Caco-2 (cell line): ENCODE results near the gene FHL1. TPM values are rescaled to one million over a fixed set of nuclear protein-coding genes. Genes with fewer than 3 reads are reported as not detected.

Experiments
- BruUV-seq: library from RNA; stranded (reverse); fragments of 400-500 nt; replicated peaks from 2 replicates; lab custom pipeline; 2021; lab: Mats Ljungman, UMichigan
- CTCF ChIA-PET: fragments of 300-600 bp; sonication (Branson Sonifier 250); formaldehyde crosslinking; loops from one replicate; lab custom pipeline; 2022; ENCODE audit warnings: antibody characterized with exemption; lab: Charles Lee
- POLR2A ChIA-PET: fragments of 300-600 bp; sonication (Branson Sonifier 250); formaldehyde crosslinking; loops from one replicate; lab custom pipeline; 2022; ENCODE audit warnings: antibody characterized with exemption; lab: Charles Lee
- DNase-seq, 2 experiments: peaks; one replicate each; pipeline versions ENCODE4 v3.0.0 to v3.0.0-alpha.2; 2020 to 2022
- H3K27me3 ChIP-seq: replicated peaks from 2 replicates; pipeline ENCODE4 v1.6.0; 2011; ENCODE audit warnings: low read length; ENCODE audit not compliant: control insufficient read depth, insufficient read depth
- H3K36me3 ChIP-seq: 2 replicates; pipeline ENCODE4 v1.5.1; 2011; ENCODE audit warnings: low read length; ENCODE audit not compliant: control insufficient read depth, insufficient read depth
- H3K4me1 ChIP-seq: fragments of 250-450 bp; sonication (Bioruptor Pico); 2 replicates; pipeline ENCODE4 v1.5.1; 2020; ENCODE audit warnings: mild to moderate bottlenecking
- H3K4me3 ChIP-seq: 2 replicates; pipeline ENCODE4 v1.5.1; 2011; ENCODE audit warnings: low read depth, mild to moderate bottlenecking, control low read depth, low read length
- H3K9me3 ChIP-seq: fragments of 250-450 bp; sonication (Bioruptor Pico); 2 replicates; pipeline ENCODE4 v1.5.1; 2020; ENCODE audit warnings: mild to moderate bottlenecking, moderate library complexity
- H3K27ac Mint-ChIP-seq: one replicate; pipeline ENCODE4 v1.8.0; 2022; ENCODE audit warnings: mixed read lengths; ENCODE audit not compliant: unreplicated experiment
- H3K27me3 Mint-ChIP-seq: one replicate; pipeline ENCODE4 v1.8.0; 2022; ENCODE audit warnings: mixed read lengths; ENCODE audit not compliant: insufficient read depth, unreplicated experiment
- H3K36me3 Mint-ChIP-seq: one replicate; pipeline ENCODE4 v1.8.0; 2022; ENCODE audit warnings: mild to moderate bottlenecking, mixed read lengths; ENCODE audit not compliant: insufficient read depth, unreplicated experiment
- H3K4me1 Mint-ChIP-seq: one replicate; pipeline ENCODE4 v1.8.0; 2022; ENCODE audit warnings: low read depth, mixed read lengths; ENCODE audit not compliant: unreplicated experiment
- H3K4me3 Mint-ChIP-seq: one replicate; pipeline ENCODE4 v1.8.0; 2022; ENCODE audit warnings: mild to moderate bottlenecking, moderate library complexity, mixed read lengths; ENCODE audit not compliant: unreplicated experiment
- H3K9me3 Mint-ChIP-seq: one replicate; pipeline ENCODE4 v1.8.0; 2022; ENCODE audit warnings: mixed read lengths; ENCODE audit not compliant: unreplicated experiment
- intact Hi-C: fragments of 100-400 bp; cut with micrococcal nuclease; formaldehyde crosslinking; loops from one replicate; pipeline ENCODE4 v1.10.0; 2022; ENCODE audit not compliant: unreplicated experiment
- total RNA-seq: library from RNA; stranded (reverse); gene quantifications from 2 replicates; pipeline ENCODE4 v1.2.3, GENCODE V29; 2022
- TF ChIP-seq, protein P1 (sequence below), 2 experiments: fragments of 200-600 bp in 1 of 2; IDR thresholded peaks; 1 replicate in 1 of 2; 2 replicates in 1 of 2; pipeline versions ENCODE4 v1.5.1 to v1.8.0; 2011 to 2022; ENCODE audit warnings: antibody characterized with exemption in 1 of 2, control low read depth in 1 of 2, inconsistent platforms in 1 of 2, low read depth in 1 of 2, low read length in 1 of 2, mild to moderate bottlenecking in 1 of 2, moderate library complexity in 1 of 2; ENCODE audit not compliant: insufficient read depth in 1 of 2, severe bottlenecking in 1 of 2, unreplicated experiment in 1 of 2

FHL1 gene
- total RNA-seq, 1 experiment from 2014 or later, result 0.16 TPM

GRCh38 chrX:136112778-136113177, 34.6 kb upstream of the FHL1 start:
- Histone ChIP-seq H3K4me3 (no peak overlapping the region), H3K36me3 (no peaks in the 10 kb centered on the region), H3K9me3 (no peaks in the 10 kb centered on the region), H3K27me3 (no peaks in the 10 kb centered on the region), H3K4me1 (no peaks in the 10 kb centered on the region)
- intact Hi-C loops, result no loop called here
- Mint-ChIP-seq H3K4me1 (no peaks in the 10 kb centered on the region), H3K36me3 (no peaks in the 10 kb centered on the region), H3K9me3 (no peaks in the 10 kb centered on the region), H3K27me3 (no peaks in the 10 kb centered on the region), H3K4me3 (no peak overlapping the region), H3K27ac (no peak overlapping the region)
- DNase-seq, result no peak
- BruUV-seq, result no TSS peak
- CTCF ChIA-PET, result no interaction called here
- TF ChIP-seq, protein P1, sequence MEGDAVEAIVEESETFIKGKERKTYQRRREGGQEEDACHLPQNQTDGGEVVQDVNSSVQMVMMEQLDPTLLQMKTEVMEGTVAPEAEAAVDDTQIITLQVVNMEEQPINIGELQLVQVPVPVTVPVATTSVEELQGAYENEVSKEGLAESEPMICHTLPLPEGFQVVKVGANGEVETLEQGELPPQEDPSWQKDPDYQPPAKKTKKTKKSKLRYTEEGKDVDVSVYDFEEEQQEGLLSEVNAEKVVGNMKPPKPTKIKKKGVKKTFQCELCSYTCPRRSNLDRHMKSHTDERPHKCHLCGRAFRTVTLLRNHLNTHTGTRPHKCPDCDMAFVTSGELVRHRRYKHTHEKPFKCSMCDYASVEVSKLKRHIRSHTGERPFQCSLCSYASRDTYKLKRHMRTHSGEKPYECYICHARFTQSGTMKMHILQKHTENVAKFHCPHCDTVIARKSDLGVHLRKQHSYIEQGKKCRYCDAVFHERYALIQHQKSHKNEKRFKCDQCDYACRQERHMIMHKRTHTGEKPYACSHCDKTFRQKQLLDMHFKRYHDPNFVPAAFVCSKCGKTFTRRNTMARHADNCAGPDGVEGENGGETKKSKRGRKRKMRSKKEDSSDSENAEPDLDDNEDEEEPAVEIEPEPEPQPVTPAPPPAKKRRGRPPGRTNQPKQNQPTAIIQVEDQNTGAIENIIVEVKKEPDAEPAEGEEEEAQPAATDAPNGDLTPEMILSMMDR (IDR thresholded peaks at IDR 0.05; ENCODE audit: insufficient read depth in 1 of 2, low read depth in 1 of 2, low read length in 1 of 2, severe bottlenecking in 1 of 2, unreplicated experiment in 1 of 2), result no peak
- POLR2A ChIA-PET, result no interaction called here

- no peaks in the 10 kb centered on the region for H3K27me3 Mint-ChIP-seq
- no peaks in the 10 kb centered on the region for H3K36me3 ChIP-seq
- DNase-seq, result no peak
- H3K36me3 Mint-ChIP-seq, result no peaks in the 10 kb centered on the region
- H3K4me3 Mint-ChIP-seq, result no peak overlapping the region
- H3K4me1 ChIP-seq, result no peaks in the 10 kb centered on the region
- ChIA-PET CTCF (no interaction called here), POLR2A (no interaction called here)
- intact Hi-C loops, result no loop called here
- H3K4me3 ChIP-seq, result no peak overlapping the region
- H3K27ac Mint-ChIP-seq, result no peak overlapping the region
- no peaks in the 10 kb centered on the region for H3K4me1 Mint-ChIP-seq
- H3K9me3 Mint-ChIP-seq, result no peaks in the 10 kb centered on the region
- no TSS peak for BruUV-seq
- H3K9me3 ChIP-seq, result no peaks in the 10 kb centered on the region
- no peaks in the 10 kb centered on the region for H3K27me3 ChIP-seq
- TF ChIP-seq, protein P1 (IDR thresholded peaks at IDR 0.05; ENCODE audit: insufficient read depth in 1 of 2, low read depth in 1 of 2, low read length in 1 of 2, severe bottlenecking in 1 of 2, unreplicated experiment in 1 of 2), result no peak
These were observed 32.0 kb upstream of the FHL1 start for GRCh38 chrX:136115126-136115903.

- H3K4me1 ChIP-seq, result no peaks in the 10 kb centered on the region
- intact Hi-C loops, result no loop called here
- no peaks in the 10 kb centered on the region for H3K9me3 Mint-ChIP-seq
- TF ChIP-seq, protein P1 (IDR thresholded peaks at IDR 0.05; ENCODE audit: insufficient read depth in 1 of 2, low read depth in 1 of 2, low read length in 1 of 2, severe bottlenecking in 1 of 2, unreplicated experiment in 1 of 2), result no peak
- POLR2A ChIA-PET, result no interaction called here
- no peaks in the 10 kb centered on the region for H3K4me1 Mint-ChIP-seq
- no peaks in the 10 kb centered on the region for H3K9me3 ChIP-seq
- BruUV-seq, result no TSS peak
- CTCF ChIA-PET, result no interaction called here
- H3K36me3 ChIP-seq, result no peaks in the 10 kb centered on the region
- no peak overlapping the region for H3K27ac Mint-ChIP-seq
- H3K36me3 Mint-ChIP-seq, result no peaks in the 10 kb centered on the region
- no peak for DNase-seq
- no peaks in the 10 kb centered on the region for H3K27me3 Mint-ChIP-seq
- no peak overlapping the region for H3K4me3 Mint-ChIP-seq
- H3K27me3 ChIP-seq, result no peaks in the 10 kb centered on the region
- H3K4me3 ChIP-seq, result no peak overlapping the region
These were observed 31.4 kb upstream of the FHL1 start for GRCh38 chrX:136115904-136116297.
